GM18861 (cell line): ENCODE results near the gene RNF223.
A peak's percentile ranks its signal among the peaks of the same experiment; 100 is the strongest.

Experiments
- ATAC-seq: cut with Tn5 transposase; IDR thresholded peaks from one replicate; pipeline ENCODE4 v1.9.1; 2021; ENCODE audit not compliant: unreplicated experiment

RNF223 gene

GRCh38 chr1:1073743-1074587, at the start of gene RNF223:
RNF223 (minus strand) TSS chr1:1074306; CDS start chr1:1072566, 1,740 bp downstream.
- no peak for ATAC-seq

DNA sequence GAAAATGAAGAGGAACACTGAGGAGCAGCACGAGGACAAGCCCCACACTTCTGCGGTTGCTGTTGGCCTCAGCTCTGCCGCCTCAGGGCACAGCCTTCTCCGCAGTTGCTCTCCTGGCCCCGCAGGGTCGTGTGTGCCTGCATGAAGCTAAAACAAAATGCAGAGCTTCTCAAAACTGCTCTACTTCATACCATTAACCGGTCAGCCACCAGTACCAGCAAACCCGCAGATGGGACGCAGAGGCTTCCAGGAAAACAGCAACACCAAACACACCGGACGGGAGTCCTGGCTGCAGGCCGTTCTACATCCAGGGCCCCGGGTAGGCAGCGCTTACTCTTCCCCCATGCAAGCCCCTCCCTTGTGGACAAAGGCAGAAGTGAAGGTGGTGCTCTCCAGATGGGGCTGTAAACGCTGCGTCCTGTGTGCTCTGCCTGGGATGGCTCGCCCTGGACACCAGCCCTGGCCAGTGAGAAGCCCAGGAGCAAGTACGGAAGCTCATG, 48.9 kb upstream of the RNF223 start:
- ATAC-seq: no peak

DNA sequence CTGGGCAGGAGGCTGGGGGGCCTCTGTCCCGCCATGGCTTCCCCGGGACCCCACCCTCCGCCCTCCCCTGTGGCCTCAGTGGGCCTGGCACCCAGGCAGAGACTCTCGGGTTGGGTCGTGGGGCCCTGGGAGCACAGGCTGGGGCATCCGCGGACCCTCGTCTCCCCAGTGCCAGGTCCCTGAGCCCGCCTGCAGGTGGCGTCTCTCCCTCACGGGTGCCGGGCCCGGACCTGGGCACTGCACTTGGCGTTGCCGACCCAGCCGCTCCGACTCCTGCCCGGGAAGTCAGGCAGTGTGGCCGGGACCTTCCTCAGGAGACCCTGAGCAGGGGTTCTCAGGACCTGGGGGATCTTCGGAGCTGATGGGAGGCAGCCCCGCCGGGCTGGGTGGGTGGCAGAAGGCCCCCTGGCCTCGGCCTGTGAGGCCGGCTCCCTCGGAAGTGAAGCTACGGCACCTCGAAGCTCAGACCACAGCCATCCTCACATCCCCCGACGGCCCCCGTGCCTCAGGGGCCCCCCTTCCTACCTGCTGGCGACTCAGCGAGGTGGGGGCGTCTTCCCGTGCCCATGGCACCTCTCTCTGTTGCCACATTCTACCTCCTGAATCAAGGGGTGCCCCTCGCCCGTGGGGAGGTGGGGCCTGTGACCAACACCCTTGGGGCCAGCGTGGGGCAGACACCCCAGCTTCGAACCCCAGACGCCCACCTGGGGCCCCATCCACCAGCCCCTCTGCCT, 48.1 kb upstream of the RNF223 start:
- no peak for ATAC-seq

DNA sequence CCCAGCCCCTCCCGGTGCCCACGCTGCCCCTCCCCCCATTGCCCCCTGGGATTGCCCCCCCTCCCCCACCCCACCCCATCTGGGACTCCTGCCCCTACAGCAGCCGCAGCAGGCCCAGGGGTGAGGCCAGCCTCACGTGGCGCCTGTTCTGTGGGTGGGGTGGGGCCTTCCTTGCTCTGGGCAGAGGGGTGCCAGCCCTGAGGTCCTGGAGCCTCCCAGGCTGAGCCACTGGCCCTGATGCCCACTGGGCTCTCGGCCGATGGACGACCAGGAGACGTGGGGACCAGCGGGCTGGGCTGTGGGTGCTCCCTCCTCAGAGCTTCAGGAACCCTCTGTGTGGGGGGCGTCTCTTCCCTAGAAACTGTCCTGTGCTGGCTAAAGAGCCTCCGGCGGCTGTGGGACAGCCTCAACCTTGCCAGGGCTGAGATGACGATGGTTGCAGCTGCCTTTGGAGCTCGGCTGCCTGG, 47.5 kb upstream of the RNF223 start:
- no peak for ATAC-seq

DNA sequence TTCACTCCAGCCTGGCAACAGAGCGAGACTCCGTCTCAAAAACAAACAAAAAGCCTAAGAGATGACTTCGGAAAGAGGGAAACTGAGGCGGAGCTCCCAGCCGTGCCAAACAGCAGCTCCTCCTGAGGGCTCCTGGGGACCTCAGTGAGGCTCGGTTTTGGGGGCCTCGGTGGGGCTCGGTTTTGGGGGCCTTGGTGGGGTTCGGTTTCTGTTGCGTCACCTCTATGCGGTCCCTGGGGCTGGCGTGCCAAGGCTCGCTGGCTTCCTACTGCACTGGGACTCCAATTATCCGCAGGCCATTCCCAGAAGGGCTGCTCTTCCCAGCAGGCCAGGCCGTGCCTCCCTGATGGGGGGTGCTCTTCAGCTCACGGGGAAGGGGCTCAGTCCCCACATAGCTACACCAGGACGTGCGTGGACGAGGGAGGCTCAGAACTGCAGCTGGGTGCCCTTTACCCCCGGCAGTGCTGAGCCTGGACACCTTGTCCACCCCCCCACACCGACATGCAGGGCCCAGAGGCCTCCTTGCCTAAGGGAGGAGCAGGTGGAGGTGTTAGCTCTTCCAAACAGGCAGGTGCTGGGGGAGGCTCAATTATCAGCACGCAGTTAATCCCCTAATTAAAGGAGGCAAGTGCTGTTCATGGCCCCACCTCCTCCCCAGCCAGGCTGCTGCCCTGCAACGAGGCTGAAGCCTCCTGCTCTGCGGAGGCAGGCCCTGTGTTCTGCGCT, 46.9 kb upstream of the RNF223 start:
- ATAC-seq: no peak

GRCh38 chr1:1120096-1120495, 46.0 kb upstream of the RNF223 start:
- no peak for ATAC-seq

DNA sequence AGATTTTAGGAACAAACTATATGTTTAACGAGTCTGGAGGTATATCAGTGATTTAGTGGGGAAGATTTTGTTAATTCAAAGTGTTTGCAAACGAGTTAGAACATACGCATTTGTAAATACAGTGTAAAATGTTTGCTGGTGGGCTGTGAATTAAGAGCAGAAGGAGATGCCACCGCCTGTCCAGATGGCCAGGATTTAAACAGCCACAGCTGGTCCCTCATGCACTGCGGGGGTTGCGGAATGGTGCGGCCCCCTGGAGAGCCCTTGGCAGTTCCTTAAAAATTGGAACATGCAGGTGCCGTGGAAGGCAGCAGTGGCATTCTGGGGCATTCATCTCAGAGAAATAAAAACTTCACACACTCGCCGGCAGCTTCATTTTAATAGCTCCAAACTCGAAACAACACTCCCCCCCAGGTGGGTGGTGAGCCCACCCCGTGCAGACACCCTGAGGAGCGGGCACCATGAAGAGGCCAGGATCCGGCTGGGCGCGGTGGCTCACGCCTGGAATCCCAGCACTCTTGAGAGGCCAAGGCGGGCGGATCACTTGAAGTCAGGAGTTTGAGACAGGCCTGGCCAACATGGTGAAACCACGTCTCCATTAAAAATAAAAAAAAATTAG, 45.3 kb upstream of the RNF223 start:
- ATAC-seq: no peak

DNA sequence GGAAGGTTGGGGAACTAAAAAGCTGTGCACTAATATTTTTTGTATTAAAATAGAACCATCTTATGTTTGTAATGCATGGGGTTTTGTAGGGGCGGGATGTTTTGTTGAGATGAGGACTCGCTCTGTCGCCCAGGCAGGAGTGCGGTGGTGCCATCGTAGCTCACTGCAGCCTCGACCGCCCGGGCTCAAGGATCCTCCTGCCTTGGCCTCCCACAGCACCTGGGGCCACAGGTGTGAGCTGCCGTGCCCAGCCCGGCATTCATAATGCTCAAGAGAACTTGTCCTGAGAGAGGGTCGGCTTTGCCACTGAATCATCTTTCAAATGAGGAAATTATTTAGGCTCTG, 44.7 kb upstream of the RNF223 start:
- no peak for ATAC-seq

DNA sequence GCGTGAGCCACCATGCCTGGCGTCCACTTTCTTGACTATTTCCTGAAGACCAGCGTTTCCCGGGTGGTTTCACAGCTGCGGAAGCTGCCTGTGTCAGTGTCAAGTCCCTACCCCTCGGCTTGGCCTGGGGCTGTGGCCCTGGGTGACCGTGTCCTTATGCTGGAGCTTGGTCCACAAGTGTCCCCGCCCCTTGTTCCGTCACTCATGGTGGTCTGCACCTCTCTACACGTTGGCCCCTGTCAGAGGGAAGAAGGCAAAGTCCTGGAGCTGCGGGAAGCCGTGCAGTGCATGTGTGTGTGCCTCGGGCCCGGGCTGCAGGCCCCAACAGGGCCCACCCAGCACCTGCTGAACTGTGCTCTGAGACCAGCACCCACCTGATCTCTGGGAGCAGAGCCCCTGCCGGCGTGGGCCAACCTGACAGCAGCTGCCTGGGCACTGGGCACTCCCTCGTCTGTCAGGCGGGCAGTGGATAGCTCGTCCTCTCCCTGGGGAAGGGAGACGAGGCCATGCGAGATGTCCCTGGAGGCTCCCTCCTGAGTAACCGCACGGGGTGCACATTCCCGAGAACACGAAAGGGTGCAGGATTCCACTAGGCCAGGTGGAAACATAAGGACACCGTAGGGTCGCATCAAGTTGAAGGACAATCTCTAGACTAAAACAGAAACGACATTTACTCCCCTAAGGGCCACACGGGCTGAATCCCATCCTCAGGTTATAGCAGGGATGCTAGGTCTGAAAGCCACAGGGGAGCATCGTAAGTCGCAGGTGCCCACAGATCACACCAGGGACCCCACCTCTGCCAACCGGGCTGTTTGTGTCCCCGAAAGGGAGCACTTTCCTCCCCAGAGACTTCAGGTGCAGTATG, 44.1 kb upstream of the RNF223 start:
- ATAC-seq: no peak

GRCh38 chr1:1117469-1117831, 43.3 kb upstream of the RNF223 start:
- no peak for ATAC-seq

GRCh38 chr1:1116701-1117468, 42.8 kb upstream of the RNF223 start:
- no peak for ATAC-seq

DNA sequence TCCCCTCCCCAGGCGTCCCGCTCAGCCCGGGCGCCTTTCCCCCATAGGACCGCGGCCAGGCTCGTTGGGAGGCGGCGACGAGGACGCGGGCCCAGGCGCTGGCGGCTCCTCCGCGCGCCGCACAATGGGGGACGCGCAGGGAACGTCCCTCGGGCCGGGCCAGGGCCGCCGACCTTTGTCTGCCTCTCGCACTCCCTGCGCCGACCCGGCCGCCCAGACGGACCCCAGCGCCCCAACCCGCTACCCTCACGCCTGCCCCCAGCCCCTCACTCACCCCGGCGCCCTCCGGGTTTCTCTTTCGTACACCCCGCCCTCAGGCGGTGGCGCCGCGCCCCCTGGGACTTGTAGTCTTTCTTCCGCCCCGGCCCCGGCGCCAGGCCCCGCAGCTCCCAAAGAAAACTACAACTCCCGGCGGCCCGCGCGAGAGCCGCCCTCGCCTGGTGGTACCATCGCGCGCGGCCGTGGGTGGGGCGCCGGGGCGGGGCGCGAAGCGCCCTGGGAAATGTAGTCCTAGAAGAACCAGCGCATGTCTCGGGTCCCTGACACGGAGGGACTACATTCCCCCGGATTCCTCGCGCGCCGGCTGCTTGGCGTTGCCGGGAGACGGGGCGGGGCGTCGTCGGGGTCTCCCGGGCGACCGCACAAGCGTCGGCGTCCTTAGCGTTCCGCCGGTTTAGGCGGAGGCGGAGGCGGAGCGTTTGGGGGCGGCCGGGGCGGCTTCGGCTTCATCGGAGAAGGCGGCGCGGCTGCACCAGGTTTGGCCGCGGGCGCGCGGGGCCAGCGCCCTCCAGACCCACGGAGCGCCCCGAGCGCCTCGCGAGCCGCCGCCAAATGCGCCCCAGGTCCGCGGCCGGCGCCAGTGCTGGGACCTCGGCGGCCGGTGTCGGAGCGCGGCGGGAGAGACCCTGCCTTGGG, 41.9 kb upstream of the RNF223 start, which contains the start of gene C1orf159:
Gene C1orf159 (minus strand): TSS at position 304 of the 915 bp plus-strand sequence. CDS start 24,546 bp downstream, outside the sequence.
- ATAC-seq: peak; percentile 91

DNA sequence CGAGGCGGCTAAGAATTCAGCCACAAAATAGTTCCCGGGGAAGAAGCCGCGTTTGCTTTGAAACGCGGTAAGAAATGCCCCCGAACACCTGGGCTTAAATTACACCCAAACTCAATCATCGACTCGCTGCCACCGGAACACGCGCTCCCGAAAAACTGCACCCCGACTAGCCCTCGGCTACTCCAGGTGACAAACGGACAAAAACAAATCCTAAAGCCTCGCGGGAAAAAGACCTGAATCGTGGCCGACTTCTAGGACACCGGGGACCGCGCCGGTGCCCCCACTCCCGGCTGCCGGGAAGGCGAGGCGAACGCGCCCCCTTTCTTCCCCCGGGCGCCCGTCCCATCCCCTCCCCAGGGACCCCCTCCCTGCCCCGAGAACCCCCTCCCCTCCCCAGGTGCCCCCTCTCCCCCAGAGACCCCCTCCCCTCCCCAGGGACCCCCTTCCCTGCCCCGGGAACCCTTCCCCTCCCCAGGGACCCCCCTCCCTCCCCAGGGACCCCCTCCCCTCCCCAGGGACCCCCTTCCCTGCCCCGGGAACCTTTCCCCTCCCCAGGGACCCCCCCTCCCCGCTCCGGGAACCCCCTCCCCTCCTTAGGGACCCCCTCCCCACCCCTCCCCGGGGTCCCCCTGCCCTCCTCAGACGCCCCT, 41.2 kb upstream of the RNF223 start:
- ATAC-seq: no peak

GRCh38 chr1:1114431-1114830, 40.3 kb upstream of the RNF223 start:
- ATAC-seq: no peak

DNA sequence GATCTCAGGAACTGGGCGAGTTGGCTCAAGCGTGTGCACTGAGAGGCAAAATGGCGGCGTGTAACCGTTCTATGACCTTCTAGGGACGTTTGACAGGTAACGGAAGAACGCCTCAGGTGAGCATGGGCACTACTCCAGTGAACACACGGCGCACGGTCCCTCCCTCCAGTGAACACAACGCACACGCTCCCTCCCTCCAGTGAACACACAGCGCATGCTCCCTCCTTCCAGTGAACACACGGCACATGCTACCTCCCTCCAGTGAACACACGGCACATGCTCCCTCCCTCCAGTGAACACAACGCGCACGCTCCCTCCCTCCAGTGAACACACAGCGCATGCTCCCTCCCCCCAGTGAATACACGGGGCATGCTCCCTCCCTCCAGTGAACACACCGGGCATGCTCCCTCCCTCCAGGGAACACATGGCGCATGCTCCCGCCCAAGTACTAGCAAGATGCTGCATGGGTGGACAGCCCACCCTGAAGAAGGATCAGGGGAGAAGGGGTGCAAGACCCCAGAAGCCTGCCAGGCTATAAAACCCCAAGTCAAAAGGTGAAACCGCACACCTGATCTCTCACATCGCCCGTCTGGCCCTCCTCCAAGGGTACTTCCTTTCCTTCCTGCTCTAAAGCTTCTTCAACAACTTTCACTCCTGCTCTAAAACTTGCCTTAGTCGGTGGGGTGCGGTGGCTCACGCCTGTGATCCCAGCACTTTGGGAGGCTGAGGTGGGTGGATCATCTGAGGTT, 38.3 kb upstream of the RNF223 start:
- no peak for ATAC-seq

DNA sequence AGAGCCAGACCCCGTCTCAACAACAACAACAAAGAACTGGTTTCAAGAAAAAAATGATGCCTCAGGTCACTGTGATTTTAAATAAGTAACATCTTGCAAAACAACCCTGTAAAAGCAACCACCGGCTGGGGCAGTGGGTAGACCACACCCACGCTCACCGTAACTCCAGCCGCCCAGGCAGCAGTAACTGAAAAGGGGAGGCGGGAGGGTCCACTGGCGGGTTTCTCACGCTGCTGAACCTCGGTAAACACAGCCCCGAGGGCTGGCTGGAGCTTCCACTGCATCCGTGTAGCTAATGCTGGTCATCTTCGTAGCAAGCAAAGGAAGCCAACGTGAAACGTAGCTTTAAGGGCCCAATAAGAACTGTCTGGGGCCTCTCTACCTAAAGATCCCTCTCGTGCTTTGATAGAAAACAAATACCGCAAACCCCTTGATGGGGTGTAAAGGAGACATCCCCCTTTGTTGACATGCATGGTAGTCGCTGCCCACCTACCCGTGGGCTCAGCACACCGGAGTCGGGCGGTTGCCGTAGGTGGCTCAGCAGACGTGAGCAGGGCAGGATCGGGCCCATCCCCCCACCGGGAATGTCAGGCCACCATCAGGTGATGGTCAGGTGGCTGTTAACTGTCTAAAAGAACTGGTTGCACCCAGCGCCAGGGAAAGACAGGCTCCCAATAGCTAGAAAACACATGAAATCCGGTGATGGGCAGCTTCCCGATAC, 37.6 kb upstream of the RNF223 start:
- ATAC-seq: no peak
